ENCODE data around the gene NDUFB7. TPM values are rescaled to one million over a fixed set of nuclear protein-coding genes. Genes with fewer than 3 reads are reported as not detected.

The NDUFB7 gene
- total RNA-seq, 2 donors from 2014 or later: 507 to 534 TPM

DNA sequence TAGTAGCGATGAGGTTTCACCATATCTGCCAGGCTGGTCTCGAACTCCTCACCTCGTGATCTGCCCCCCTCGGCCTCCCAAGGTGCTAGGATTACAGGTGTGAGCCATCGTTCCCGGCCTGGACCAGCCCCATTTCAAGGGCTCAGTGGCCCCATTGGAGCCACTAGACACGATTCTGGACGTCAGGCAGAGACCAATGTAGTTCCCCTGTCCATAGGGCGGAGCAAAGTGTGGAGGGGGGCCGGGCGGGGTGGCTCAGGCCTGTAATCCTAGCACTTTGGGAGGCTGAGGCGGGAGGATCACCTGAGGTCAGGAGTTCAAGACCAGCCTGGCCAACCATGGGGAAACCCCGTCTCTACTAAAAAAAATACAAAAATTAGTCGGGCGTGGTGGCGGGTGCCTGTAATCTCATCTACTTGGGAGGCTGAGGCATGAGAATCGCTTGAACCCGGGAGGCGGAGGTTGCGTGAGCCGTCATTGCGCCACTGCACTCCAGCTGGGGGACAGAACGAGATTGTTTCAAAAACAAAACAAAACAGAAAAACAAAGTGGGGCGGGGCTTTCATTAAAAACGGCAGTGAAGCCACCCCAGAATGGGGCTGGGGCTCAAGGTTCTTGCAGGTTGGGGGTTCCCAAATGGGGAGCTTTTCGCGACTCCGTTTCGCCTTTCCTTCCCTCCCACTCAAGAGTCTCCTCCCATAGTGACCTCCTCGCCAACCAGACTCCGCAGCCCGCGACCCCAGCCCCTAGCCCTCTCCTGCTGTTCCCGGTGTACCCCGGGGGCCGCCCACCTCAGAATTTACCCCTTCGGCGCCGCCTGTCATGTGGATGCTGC is 43.2 kb downstream of the NDUFB7 start:
- Histone ChIP-seq H3K9me3 (no peaks in the 10 kb centered on the region), H3K4me3 (peak overlapping the region; percentile 64 to 90), H3K4me1 (replicated peaks) (peaks cover 5% of the 10 kb centered on the region), H3K27ac (peak overlapping the region; percentile 94 to 98), H3K27me3 (replicated peaks; ENCODE audit: insufficient read depth) (no peaks in the 10 kb centered on the region), H3K36me3 (no peaks in the 10 kb centered on the region)
- no peak for DNase-seq (ENCODE audit: low spot score)
- 41% methylated on average over 39 of the region's 39 CpGs for WGBS
- TF ChIP-seq POLR2AphosphoS5 (IDR thresholded peaks at IDR 0.05) (no peak), POLR2A (IDR thresholded peaks at IDR 0.05) (no peak)
- TF ChIP-seq, protein P1, sequence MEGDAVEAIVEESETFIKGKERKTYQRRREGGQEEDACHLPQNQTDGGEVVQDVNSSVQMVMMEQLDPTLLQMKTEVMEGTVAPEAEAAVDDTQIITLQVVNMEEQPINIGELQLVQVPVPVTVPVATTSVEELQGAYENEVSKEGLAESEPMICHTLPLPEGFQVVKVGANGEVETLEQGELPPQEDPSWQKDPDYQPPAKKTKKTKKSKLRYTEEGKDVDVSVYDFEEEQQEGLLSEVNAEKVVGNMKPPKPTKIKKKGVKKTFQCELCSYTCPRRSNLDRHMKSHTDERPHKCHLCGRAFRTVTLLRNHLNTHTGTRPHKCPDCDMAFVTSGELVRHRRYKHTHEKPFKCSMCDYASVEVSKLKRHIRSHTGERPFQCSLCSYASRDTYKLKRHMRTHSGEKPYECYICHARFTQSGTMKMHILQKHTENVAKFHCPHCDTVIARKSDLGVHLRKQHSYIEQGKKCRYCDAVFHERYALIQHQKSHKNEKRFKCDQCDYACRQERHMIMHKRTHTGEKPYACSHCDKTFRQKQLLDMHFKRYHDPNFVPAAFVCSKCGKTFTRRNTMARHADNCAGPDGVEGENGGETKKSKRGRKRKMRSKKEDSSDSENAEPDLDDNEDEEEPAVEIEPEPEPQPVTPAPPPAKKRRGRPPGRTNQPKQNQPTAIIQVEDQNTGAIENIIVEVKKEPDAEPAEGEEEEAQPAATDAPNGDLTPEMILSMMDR (IDR thresholded peaks at IDR 0.05): no peak
- intact Hi-C loops (cut with DNase I): no loop called here

DNA sequence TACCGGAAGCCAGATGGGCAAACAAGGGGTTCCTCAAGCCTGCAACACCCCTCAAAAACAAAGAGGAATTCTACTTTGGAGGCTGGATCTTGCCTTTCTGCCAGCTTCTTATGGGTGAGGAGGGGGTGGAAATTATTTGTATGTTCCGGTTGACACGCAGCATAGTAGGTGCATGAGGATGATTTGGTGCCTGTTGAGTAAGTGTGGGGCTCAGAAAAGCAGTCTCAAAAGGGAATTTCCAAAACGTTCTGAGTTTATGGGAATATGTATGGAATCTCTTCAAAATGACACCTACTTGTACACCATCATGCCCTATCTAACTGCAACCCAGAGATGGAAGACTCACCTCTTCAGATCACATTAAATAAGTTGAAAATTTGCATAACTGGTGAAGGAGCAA is 45.4 kb downstream of the NDUFB7 start:
- H3K27ac ChIP-seq: peak overlapping the region; percentile 83 to 98
- intact Hi-C loops (cut with DNase I): no loop called here
- 62% methylated on average over 4 of the region's 4 CpGs for WGBS
- TF ChIP-seq, protein P1 (IDR thresholded peaks at IDR 0.05): no peak
- no peak for TF ChIP-seq POLR2AphosphoS5 (IDR thresholded peaks at IDR 0.05)
- no peak for TF ChIP-seq POLR2A (IDR thresholded peaks at IDR 0.05)
- peaks cover 5% of the 10 kb centered on the region for H3K4me1 ChIP-seq (replicated peaks)
- no peaks in the 10 kb centered on the region for H3K9me3 ChIP-seq
- H3K27me3 ChIP-seq (replicated peaks; ENCODE audit: insufficient read depth): no peaks in the 10 kb centered on the region
- no peaks in the 10 kb centered on the region for H3K36me3 ChIP-seq
- DNase-seq (ENCODE audit: low spot score): no peak
- H3K4me3 ChIP-seq: no peak overlapping the region

- peak overlapping the region; percentile 83 to 98 for H3K27ac ChIP-seq
- WGBS: 29% methylated on average over 6 of the region's 6 CpGs
- no peaks in the 10 kb centered on the region for H3K9me3 ChIP-seq
- intact Hi-C loops (cut with DNase I): no loop called here
- peaks cover 2% of the 10 kb centered on the region for H3K4me1 ChIP-seq (replicated peaks)
- H3K27me3 ChIP-seq (replicated peaks; ENCODE audit: insufficient read depth): no peaks in the 10 kb centered on the region
- TF ChIP-seq, protein P1 (IDR thresholded peaks at IDR 0.05): no peak
- TF ChIP-seq POLR2A (IDR thresholded peaks at IDR 0.05) (peak; percentile 40), POLR2AphosphoS5 (IDR thresholded peaks at IDR 0.05) (peak; percentile 88)
- peak; percentile 91 for DNase-seq (ENCODE audit: low spot score)
- no peak overlapping the region for H3K4me3 ChIP-seq
- no peaks in the 10 kb centered on the region for H3K36me3 ChIP-seq
Observed at GRCh38 chr19:14525729-14526128, 46.1 kb downstream of the NDUFB7 start.

GRCh38 chr19:14520543-14520942 is 51.3 kb downstream of the NDUFB7 start:
- no peaks in the 10 kb centered on the region for H3K27me3 ChIP-seq (replicated peaks; ENCODE audit: insufficient read depth)
- no peaks in the 10 kb centered on the region for H3K36me3 ChIP-seq
- H3K9me3 ChIP-seq: no peaks in the 10 kb centered on the region
- peaks cover 5% of the 10 kb centered on the region for H3K4me1 ChIP-seq (replicated peaks)
- no peak overlapping the region for H3K4me3 ChIP-seq
- intact Hi-C loops (cut with DNase I): no loop called here
- 82% methylated on average over 4 of the region's 4 CpGs for WGBS
- TF ChIP-seq POLR2A (IDR thresholded peaks at IDR 0.05): no peak
- no peak for TF ChIP-seq POLR2AphosphoS5 (IDR thresholded peaks at IDR 0.05)
- TF ChIP-seq, protein P1 (IDR thresholded peaks at IDR 0.05): no peak
- DNase-seq (ENCODE audit: low spot score): no peak
- H3K27ac ChIP-seq: no peak overlapping the region
